ENCODE measurements around the gene KHDRBS1.
"Not testable (repeated sequence)": the region's sequence is repeated elsewhere in the genome, so short reads cannot be mapped to it uniquely, and the experiment has no call there.

The KHDRBS1 gene, protein sequence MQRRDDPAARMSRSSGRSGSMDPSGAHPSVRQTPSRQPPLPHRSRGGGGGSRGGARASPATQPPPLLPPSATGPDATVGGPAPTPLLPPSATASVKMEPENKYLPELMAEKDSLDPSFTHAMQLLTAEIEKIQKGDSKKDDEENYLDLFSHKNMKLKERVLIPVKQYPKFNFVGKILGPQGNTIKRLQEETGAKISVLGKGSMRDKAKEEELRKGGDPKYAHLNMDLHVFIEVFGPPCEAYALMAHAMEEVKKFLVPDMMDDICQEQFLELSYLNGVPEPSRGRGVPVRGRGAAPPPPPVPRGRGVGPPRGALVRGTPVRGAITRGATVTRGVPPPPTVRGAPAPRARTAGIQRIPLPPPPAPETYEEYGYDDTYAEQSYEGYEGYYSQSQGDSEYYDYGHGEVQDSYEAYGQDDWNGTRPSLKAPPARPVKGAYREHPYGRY

DNA sequence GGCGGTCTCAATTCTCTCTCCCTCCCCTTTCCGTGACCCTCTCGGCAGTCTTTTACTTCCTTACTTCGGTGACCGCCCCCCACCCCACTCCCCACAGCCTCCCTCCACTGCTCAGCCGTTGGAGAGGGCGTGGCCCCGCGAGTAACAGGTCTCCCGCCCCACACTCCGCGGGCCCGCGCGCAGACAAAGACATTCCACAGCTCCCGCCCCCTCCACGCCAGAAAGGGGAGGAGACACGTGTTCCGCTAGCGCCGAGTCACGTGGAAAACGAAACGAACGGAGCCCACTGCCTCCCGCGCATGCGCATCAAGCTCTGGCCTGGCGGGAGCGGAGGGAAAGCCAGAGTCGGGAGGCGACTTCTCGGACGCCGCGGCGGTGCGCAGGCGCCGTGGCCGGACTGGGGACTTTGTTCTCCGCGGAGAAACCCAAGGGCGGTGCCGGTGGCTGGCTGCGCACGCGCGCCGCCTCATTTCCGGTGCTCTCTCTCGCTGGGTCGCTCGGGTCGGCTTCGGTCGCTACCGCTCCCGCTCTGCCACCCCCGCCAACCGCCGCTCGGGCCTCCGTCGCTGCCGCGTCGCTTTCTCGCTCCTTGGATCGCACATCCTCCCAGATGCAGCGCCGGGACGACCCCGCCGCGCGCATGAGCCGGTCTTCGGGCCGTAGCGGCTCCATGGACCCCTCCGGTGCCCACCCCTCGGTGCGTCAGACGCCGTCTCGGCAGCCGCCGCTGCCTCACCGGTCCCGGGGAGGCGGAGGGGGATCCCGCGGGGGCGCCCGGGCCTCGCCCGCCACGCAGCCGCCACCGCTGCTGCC is at the start of gene KHDRBS1:
KHDRBS1 (plus strand) TSS at position 483 of the 813 bp plus-strand sequence; CDS start at position 611, 128 bp downstream.
- DNase-seq = peak; percentile 98

DNA sequence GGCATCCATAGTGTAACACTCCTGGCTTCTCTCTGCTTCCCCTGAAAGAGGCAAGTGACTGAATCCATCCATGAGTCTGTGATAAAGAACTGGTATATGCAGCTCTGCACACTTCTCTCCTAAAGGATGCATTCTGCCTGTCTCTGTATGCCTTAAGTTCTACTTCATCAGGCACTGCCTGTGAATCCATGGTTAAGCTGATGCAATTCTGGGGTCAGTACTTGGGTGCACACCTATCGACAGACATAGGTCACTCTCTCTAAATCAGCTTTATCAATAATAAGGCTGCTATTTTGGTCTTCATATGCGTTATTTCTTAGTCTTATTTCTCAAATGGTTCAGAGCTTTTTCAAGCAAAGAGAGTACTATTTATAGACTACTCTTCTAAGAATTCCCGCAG is 42.8 kb upstream of the KHDRBS1 start:
- DNase-seq = no peak

DNA sequence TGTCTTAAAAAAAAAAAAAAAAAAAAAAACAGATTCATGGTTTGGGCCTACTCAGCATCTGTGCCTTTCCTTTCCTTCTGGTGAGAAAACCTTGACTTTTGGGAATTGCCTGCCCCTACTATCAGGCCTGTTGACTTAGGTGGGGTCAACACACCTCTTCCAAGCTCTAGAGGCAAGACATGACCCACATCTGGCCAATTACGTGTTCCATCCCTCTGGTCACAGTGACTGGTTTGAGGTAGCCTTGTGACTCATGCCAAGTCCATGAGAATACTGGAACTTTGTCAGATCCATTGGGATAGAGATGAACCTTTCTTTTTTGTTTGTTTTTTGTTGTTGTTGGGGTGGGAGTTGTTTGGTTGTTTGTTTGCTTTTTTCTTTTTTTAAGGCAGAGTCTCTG is 37.3 kb upstream of the KHDRBS1 start:
- no peak for DNase-seq

DNA sequence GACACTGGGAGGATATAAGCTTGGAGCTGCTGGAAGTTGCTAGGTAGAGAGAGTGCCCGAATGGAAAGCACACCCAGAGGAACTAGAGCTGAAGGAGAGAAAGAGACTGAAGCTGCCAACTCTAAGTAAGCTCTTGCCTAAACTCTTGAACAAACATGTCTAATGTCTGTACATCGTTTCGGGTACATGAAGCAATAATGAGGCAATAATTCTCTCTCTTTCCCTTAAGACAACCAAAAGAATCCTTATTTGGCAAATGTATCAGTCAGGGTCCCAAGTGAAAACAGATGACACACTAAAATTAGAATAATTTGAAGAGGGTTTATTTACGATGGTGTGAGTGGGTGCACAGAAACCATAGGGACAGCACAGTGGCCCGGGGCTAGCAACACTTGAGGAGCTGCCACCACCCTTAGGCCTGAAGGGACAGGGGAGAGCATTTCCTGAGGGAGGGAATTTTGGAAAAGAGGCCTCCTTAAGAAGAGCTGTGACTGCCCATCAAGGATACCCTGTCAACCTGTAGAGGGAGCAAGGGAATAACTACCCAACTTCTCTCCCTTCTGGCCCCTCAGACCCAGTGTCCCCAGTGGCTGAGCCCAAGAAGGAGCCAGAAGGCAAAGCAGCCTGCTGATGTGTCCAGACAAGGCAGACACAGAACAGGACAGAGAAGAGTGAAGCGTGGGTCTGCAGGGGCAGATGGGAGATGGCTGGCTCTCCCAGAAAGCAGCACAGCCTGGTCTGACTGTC is 36.1 kb upstream of the KHDRBS1 start:
- no peak for DNase-seq

DNA sequence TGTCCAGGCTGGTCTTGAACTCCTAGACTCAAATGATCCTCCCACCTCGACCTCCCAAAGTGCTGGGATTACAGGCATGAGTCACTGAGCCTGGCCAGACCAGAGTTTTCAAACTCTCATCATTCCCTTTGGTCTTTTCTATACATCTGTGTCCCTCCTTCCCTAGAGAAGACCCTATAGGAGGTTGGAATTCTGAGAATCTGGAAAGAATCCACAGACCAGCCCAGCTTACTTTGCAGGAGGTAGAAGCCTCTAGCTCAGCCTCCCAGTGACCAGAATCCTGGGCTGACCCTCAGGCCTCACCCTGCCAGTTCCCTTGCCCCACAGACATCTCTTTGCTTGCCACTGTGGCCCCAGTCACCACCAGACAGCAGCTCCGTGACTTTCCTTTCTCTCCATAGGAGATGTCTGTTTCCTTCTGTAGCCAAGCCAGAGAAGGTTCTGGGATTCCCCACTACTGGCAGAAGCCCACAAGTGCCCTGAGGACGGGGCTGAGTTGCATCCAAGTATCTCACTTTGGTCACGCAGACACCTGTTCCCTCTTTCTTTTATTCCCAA is 34.7 kb upstream of the KHDRBS1 start:
- DNase-seq = no peak

DNA sequence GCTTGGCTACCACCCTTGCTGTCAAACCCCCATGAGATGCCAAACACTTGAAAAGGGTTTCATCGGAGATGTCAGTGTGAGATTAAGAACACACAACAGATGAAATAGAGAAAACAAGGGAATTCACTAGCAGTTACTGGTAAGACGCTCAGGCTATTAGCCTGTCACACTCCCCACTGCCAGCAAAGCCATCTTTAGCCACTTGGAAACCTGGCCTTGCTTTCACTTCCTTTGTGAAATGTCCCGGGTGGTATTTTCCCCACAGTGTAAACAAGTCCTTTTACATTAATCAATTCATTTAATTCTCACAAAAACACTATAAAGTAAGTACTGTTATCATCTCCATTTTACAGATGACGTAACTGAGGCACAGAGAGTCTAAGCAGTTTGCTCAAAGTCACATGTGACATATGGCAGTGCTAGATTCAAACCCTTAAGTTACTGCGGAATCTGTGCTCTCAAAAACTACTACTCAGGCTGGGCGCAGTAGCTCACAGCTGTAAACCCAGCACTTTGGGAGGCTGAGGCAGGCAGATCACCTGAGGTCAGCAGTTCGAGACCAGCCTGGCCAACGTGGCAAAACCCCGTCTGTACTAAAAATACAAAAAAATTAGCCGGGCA is 32.7 kb upstream of the KHDRBS1 start:
- no peak for DNase-seq

DNA sequence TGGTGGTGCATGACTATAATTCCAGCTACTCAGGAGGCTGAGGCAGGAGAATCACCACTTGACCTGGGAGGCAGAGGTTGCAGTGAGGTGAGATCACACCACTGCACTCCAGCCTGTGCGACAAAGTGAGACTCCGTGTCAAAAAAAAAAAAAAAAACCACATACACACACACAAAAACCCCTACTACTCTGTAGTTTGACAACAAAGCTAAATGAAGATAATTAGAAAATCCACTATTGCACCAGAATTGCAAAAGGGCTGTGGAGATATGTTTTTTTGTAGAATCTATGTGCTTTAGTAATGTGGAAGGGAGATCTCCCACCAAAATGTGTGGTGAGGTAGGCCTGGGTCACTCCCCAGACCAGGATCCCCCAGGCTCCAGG is 32.2 kb upstream of the KHDRBS1 start:
- DNase-seq = no peak

DNA sequence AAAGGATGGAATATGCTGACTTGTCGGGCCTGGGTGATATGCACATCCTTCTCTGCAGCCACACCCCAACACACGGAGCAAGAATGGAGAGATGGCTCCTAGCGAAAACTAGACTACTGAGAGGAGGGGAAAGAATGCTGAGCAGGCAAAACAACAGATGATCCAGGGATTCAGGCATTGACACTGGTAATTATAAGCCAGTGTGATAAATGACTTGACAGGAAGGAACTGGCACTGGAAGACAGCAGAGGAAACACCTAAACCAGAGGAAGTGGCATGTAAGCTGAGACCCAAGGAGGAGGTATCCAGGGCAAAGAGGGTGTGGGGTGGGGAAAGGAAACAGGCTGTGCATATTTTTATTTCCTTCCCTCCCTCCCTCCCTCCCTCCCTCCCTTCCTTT is 31.7 kb upstream of the KHDRBS1 start:
- DNase-seq = no peak

DNA sequence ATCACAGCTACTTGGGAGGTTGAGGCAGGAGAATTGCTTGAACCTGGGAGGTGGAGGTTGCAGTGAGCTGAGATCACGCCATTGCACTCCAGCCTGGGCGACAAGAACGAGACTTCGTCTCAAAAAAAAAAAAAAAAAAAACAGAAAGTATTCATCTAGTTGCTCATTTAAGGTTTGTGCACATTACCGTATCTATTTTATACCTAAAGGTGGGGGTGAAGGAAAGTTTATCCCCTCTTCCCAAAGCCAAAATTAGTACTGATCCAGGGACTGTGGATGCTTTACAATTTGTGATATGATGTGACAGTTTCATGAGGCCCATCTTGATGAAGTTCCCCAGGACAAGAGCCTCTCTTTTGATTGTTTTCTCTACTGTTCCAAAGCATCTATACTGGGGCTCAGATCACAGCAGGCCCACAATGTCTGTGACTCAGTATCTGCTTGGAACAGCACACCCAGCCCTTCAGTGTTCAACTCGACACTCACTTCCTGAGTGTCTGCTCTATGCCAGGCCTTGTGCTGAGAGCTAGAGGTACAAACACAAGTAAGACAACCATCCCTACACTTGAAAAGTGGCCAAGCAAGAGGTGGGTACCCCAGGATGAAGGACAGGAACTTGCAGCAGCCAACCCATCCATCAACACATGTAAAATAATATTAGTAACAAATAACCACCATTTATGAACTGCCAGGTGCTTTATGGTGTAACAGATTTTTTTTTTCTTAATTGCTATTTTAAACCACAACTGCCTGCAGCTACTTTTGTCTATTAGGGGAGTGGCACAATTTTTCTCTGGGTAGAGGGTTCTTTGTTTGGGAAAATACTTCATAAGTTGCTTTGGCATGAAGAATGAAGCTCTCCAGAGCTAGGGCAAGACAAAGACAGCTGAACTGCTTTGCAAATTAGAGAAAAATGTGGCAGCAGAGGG is 29.0 kb upstream of the KHDRBS1 start:
- DNase-seq = peak; percentile 53

DNA sequence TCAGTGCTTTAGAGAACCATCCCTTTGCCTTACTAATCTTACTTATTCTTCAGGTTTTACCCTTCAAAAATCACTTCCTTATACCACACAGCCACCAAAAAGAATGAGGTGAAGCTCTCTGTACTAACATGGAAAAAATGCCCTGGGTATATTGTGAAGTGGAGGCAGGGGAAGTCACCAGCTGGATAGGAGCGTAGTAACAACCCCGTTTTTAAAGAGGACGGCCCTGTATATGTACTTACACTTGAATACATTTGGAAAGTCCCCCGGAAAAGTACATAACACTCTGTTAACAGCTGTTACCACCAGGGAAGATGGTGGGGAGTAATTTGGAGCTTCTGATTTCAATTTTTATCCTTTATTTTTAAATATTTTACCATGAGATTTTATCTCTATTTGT is 28.2 kb upstream of the KHDRBS1 start:
- DNase-seq = no peak

DNA sequence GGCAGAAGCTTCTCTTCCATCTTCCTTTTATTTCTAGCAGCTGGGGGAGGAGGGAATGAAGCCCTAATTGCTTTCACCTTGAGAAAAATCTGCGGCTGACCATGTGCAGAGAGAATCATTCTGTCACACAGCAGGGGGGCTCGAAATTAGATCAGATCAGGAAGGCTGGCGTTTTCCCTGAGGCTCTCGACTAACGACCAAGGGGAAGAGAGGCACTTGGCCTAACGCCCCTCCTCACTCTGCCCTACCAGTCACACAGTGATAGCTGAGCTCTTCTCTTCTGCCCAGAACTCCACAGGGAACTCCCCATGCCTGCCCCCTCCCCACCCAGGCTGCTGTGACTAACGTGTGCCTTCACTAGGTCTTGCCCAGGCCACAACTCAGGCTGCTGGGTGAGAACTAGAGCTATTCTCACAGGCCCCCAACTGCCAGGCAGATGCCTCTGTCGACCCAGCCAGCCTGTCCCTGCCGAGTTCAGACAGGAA is 26.5 kb upstream of the KHDRBS1 start:
- no peak for DNase-seq

DNA sequence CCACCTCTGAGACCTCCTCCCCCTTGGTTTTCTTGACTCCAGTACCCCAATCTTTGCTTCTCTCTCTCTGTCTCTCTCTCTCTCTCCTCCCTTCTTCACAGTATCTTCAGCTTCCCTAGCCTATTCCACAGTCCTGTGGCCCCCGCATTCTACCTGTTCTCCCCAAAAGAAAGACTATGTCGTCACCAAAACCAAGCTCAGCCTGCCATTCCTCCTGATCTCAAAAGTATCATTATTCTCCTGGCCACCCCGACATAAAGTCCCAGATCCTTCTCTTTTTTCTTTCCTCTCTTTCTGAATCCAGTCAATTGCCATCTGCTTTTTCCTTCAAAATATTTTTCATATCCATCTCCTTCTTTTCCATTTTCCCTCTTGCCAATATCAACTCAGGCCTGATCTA is 23.7 kb upstream of the KHDRBS1 start:
- no peak for DNase-seq

DNA sequence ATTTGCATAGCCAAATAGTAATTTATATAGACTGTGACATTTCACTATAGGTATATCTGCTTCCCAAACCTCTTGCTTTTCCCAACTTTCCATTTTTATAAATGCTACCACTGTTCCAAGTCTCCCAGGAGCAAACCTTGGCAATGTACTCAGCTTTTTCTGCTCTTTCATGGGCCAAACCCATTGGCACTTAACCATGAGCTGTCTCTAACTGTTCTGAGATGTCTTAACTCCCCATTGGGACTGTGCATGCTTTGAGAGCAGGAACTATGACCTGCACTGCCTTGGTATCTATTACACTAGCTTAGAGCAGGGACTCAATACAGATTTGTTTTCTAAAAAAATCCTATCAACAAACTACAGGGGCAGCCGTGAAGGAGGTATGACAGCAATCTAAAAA is 22.5 kb upstream of the KHDRBS1 start:
- DNase-seq = no peak

DNA sequence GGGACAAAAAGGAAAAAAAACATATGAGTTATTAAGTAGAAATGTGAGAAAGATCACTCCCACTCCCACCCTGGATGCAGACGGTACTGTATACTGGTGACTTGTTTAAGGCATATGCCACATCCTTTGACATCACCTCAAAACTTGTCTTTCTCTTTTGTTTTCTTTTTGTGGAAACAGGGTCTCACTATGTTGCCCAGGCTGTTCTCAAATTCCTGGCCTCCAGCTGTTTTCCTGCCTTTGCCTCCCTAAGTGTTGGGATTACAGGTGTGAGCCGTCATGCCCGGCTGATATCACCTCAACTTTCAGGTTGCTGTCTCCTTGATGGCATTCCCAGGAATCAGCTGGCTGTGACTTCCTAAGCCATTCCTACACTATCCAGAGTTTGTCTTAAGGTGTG is 18.4 kb upstream of the KHDRBS1 start:
- no peak for DNase-seq

DNA sequence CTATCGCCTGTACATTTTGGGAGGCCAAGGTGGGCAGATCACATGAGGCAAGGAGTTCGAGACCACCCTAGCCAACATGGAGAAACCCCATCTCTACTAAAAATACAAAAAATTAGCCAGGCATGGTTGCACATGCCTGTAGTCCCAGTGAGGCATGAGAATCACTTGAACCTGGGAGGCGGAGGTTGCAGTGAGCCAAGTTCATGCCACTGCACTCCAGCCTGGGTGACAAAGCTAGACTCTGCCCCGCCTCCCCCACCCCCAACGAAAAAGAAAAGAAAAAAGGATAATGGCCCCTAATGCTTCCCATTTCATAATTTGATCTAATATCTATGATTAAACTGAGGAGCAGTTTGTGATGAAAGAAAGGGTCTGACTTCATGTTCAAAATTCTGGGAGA is 17.5 kb upstream of the KHDRBS1 start:
- DNase-seq = not testable (repeated sequence)

DNA sequence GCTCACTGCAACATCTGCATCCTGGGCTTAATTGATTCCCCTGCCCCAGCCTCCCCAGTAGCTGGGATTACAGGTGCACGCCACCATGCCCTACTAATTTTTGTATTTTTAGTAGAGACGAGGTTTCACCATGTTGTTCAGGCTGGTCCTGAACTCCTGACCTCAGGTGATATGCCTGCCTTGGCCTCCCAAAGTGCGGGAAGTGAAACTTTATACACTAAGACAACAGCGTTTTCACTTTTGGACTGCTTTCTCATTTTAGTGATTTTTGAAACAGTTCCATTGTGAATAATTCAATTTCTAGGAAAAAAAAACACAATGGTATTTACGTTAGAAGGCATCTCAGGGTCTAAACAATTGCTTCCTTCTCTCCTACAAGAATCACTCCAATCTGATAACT is 11.8 kb upstream of the KHDRBS1 start:
- DNase-seq = no peak

DNA sequence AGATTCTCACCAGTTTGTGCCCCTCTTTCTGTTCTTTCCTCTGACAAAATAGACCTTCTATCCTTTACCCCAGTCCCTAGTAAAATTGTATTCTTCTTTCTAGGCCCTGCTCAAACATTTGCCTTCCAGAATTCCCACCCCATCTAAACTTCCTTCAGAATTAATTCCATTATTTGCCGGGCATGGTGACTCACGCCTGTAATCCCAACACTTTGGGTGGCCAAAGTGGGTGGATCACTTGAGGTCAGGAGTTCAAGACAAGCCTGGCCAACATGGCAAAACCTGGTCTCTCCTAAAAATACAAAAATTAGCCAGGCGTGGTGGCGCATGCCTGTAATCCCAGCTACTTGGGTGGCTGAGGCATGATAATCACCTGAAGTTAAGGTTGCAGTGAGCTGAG is 11.4 kb upstream of the KHDRBS1 start:
- DNase-seq = not testable (repeated sequence)

DNA sequence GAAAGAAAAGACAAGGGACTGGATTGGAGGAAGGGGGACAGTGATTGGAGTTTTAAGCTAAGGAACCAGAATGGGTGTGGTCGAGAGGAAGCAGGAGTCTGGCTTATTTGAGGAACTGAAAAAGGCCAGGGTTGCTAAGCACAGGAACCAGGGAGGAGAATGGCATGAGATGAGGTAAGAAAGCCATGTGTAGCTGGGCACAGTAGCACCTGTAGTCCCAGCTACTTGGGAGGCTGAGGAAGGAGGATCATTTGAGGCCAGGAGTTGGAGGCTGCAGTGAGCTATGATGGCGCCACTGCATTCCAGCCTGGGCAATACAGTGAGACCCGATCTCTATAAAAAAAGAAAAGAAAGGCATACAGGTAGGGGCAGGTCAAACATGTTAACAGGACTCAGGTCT is 8.1 kb upstream of the KHDRBS1 start:
- DNase-seq = no peak

DNA sequence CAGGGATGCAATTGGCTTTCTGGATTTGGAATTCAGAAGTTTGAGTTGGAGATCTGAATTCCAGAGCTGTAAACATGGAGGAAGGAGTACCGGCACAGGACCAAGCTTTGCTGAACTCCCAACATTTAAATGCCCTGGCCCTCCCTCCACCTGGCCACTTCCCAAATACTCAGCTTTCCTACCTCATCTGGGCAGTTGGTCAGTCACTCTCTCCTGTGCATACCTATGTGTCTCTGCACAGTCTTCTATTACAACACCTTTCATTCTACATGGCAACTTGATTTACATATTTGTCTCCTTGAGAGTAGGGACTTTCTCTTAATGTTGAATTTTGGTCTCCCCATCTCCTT is 6.1 kb upstream of the KHDRBS1 start:
- no peak for DNase-seq

DNA sequence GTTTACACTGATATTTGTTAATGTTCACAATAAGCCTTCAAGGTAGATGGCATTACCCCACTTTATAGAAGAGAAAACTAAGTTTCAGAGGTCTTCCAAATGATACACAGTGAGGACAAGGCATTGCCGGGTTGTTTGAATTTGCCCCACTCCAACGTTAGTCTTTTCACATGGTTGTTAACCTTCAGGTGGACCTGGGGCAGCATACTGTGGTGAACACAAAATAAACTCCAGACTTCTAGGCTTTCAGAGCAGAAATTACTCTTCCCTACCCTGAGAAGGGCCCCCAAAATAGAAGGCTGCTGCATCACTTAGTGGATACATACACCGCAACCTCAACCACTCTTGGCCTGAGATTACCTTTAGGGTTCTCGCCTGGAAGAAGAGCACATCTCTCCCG is 3.4 kb upstream of the KHDRBS1 start:
- DNase-seq = no peak

DNA sequence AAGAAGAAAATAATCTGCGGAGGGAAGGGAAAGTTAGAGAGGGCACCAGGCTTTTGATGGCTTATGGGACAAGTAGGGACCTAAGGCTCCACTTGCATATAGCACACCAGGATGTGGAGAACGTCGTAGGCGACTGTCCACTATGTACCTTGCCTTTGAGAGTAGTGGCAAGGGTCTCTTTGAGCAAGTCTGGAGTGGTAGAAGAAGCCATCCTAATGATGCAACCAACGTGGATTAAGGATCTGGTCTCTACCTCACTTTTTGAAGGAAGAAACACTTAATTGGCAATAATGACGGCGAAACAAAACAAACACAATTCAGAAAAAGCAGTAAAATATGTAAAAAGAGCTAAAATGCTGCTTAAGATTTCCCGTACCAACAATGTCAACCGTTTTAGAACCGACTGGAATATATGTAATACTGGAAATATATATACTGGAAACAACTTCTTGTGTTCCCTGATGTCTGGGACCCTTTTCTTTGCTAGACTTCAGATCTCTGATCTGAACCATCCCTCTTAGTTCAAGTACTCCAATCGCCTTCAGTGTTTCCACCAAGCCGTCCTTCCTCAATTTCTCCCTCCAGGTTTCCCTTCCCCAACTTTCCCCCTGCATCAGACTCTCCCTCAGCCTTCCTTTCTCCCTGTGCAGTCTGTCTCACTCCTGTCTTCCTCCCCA is 821 bp upstream of the KHDRBS1 start:
- DNase-seq = no peak

All from stimulated activated CD8-positive, alpha-beta memory T cell treated with anti-CD3 and anti-CD28 coated beads, Interleukin-4, amount 100 ng/mL, for 48 hours (primary cell).